GM13977 (cell line): ENCODE data around the gene CBFA2T2.
"Not testable (repeated sequence)": the region's sequence is repeated elsewhere in the genome, so short reads cannot be mapped to it uniquely, and the experiment has no call there.

ENCODE experiments used
- DNase-seq: peaks from one replicate; pipeline ENCODE4 v3.0.0; 2012; ENCODE audit warnings: low spot score
- CTCF ChIP-seq: IDR thresholded peaks from 2 replicates; pipeline ENCODE4 v1.5.1; 2012; ENCODE audit warnings: mild to moderate bottlenecking, control low read depth; ENCODE audit not compliant: insufficient read depth; ENCODE audit errors: extremely low read depth, missing control alignments
- in situ Hi-C: fragments of 300-500 bp; cut with MboI; formaldehyde crosslinking; loops from one replicate; pipeline ENCODE4 v1.12.0; 2022; ENCODE audit warnings: low sequenced_read_pairs, low pct_unique_long_range_greater_than_20kb, mixed read lengths, inconsistent platforms; ENCODE audit not compliant: unreplicated experiment

Gene CBFA2T2

GRCh38 chr20:33482581-33482980 is 7.3 kb upstream of the CBFA2T2 start:
- no peak for DNase-seq
- in situ Hi-C loops = no loop called here
- TF ChIP-seq CTCF = no peak

- DNase-seq, in situ Hi-C loops: not testable (repeated sequence)
Measured at GRCh38 chr20:33483186-33483585, 6.7 kb upstream of the CBFA2T2 start.

GRCh38 chr20:33488201-33488600 is 1.7 kb upstream of the CBFA2T2 start:
- in situ Hi-C loops = no loop called here
- DNase-seq = no peak
- TF ChIP-seq CTCF = no peak

- DNase-seq, in situ Hi-C loops: not testable (repeated sequence)
Measured at GRCh38 chr20:33488661-33489494, 1.0 kb upstream of the CBFA2T2 start.

- in situ Hi-C loops = no loop called here
- peak; percentile 99 for DNase-seq
- TF ChIP-seq CTCF = no peak
Measured at GRCh38 chr20:33489495-33490022, 337 bp upstream of the CBFA2T2 start.

GRCh38 chr20:33490934-33491656 is 1.2 kb downstream of the CBFA2T2 start:
- TF ChIP-seq CTCF = no peak
- in situ Hi-C loops = no loop called here

GRCh38 chr20:33493076-33493766 is 3.3 kb downstream of the CBFA2T2 start:
- DNase-seq = no peak
- no peak for TF ChIP-seq CTCF
- in situ Hi-C loops = no loop called here

More at GRCh38 chr20:33490934-33491656, 1.2 kb downstream of the CBFA2T2 start:
- DNase-seq = no peak

GRCh38 chr20:33496776-33497175 is 6.9 kb downstream of the CBFA2T2 start:
- in situ Hi-C loops, DNase-seq: not testable (repeated sequence)
